H1 (cell line): ENCODE results near the gene TEDDM1. TPM values are rescaled to one million over a fixed set of nuclear protein-coding genes. Genes with fewer than 3 reads are reported as not detected.

ENCODE experiments used
- CTCF ChIA-PET: fragments of 300-600 bp; sonication (Branson Sonifier 250); formaldehyde crosslinking; loops from one replicate; lab custom pipeline; 2021; ENCODE audit not compliant: partially characterized antibody; lab: Charles Lee
- POLR2A ChIA-PET: fragments of 300-600 bp; sonication (Branson Sonifier 250); formaldehyde crosslinking; loops from one replicate; lab custom pipeline; 2021; ENCODE audit warnings: inconsistent platforms; ENCODE audit not compliant: partially characterized antibody; lab: Charles Lee
- DNase-seq, 2 experiments: peaks; one replicate each; pipeline versions ENCODE4 v3.0.0 to v3.0.0-alpha.2; 2010 to 2022; ENCODE audit warnings: low spot score in 2 of 2, low read depth in 1 of 2, mixed read lengths in 1 of 2
- FAIRE-seq: peaks from 2 replicates; lab custom pipeline; 2011; peaks lifted over from hg19 to GRCh38; lab: Jason Lieb, UNC
- H2AFZ ChIP-seq: 2 replicates; pipeline ENCODE4 v1.8.1; 2012; ENCODE audit warnings: low read length, inconsistent platforms
- H2AK5ac ChIP-seq: 2 replicates; pipeline ENCODE4 v1.6.1; 2013; ENCODE audit warnings: low read depth, low read length
- H2BK120ac ChIP-seq: replicated peaks from 2 replicates; pipeline ENCODE3; 2013; ENCODE audit warnings: low read depth, low read length, inconsistent platforms
- H2BK12ac ChIP-seq: 2 replicates; pipeline ENCODE4 v1.6.1; 2013; ENCODE audit warnings: low read depth, low read length
- H2BK15ac ChIP-seq: 2 replicates; pipeline ENCODE4 v1.6.1; 2013; ENCODE audit warnings: low read length
- H2BK20ac ChIP-seq: 2 replicates; pipeline ENCODE4 v1.6.1; 2013; ENCODE audit warnings: low read length
- H2BK5ac ChIP-seq: 2 replicates; pipeline ENCODE4 v1.6.1; 2013; ENCODE audit warnings: low read depth, low read length
- H3K14ac ChIP-seq: 2 replicates; pipeline ENCODE4 v1.6.1; 2013; ENCODE audit warnings: inconsistent platforms; ENCODE audit not compliant: insufficient read length
- H3K18ac ChIP-seq: 2 replicates; pipeline ENCODE4 v1.6.1; 2013; ENCODE audit warnings: low read length; ENCODE audit errors: extremely low read depth
- H3K23ac ChIP-seq: 2 replicates; pipeline ENCODE4 v1.6.1; 2013; ENCODE audit warnings: inconsistent platforms; ENCODE audit not compliant: insufficient read length
- H3K23me2 ChIP-seq: 2 replicates; pipeline ENCODE4 v1.6.1; 2013; ENCODE audit warnings: low read depth, low read length
- H3K27ac ChIP-seq: 2 replicates; pipeline ENCODE4 v1.6.1; 2011; ENCODE audit warnings: low read depth, low read length, inconsistent platforms
- H3K27me3 ChIP-seq, 4 experiments: replicated peaks in 1 of 4; 1 replicate in 1 of 4; 2 replicates in 3 of 4; pipeline versions ENCODE4 v1.6.1 to v1.8.1; 2011 to 2013; ENCODE audit warnings: low read length in 3 of 4, mild to moderate bottlenecking in 3 of 4, inconsistent platforms in 2 of 4, mixed read lengths in 2 of 4, moderate library complexity in 1 of 4; ENCODE audit not compliant: control insufficient read depth in 3 of 4, insufficient read depth in 3 of 4; ENCODE audit errors: extremely low read depth in 1 of 4
- H3K36me3 ChIP-seq, 4 experiments: 2 replicates each; pipeline versions ENCODE4 v1.6.1 to v1.8.1; 2011 to 2013; ENCODE audit warnings: mild to moderate bottlenecking in 4 of 4, low read length in 3 of 4, moderate library complexity in 2 of 4, control low read depth in 1 of 4, inconsistent platforms in 1 of 4; ENCODE audit not compliant: insufficient read depth in 4 of 4, control insufficient read depth in 2 of 4
- H3K4ac ChIP-seq: replicated peaks from 2 replicates; pipeline ENCODE3; 2013; ENCODE audit warnings: low read length, low read depth, mixed read lengths, inconsistent platforms; ENCODE audit not compliant: insufficient read length
- H3K4me1 ChIP-seq, 4 experiments: replicated peaks in 1 of 4; 1 replicate in 1 of 4; 2 replicates in 3 of 4; pipeline versions ENCODE4 v1.6.1 to v1.8.1; 2011 to 2013; ENCODE audit warnings: low read length in 3 of 4, inconsistent platforms in 2 of 4, mixed read lengths in 1 of 4; ENCODE audit not compliant: insufficient read depth in 4 of 4, control insufficient read depth in 3 of 4
- H3K4me2 ChIP-seq, 2 experiments: 2 replicates each; pipeline versions ENCODE4 v1.6.1 to v1.8.1; 2011 to 2013; ENCODE audit warnings: low read depth in 2 of 2, low read length in 2 of 2, control low read depth in 1 of 2, inconsistent platforms in 1 of 2, mild to moderate bottlenecking in 1 of 2; ENCODE audit not compliant: insufficient read depth in 1 of 2
- H3K4me3 ChIP-seq, 4 experiments: fragments of 200-600, 300-600 bp in 1 of 4; sonication (generic), shearing (Covaris generic), sonication (Bioruptor Twin) in 1 of 4; 2 replicates each; pipeline versions ENCODE4 v1.5.1 to v1.8.1; 2011 to 2016; ENCODE audit warnings: low read length in 4 of 4, low read depth in 3 of 4, control low read depth in 2 of 4, inconsistent platforms in 2 of 4, mild to moderate bottlenecking in 2 of 4, mixed read lengths in 1 of 4, moderate library complexity in 1 of 4; ENCODE audit not compliant: insufficient read depth in 2 of 4; ENCODE audit errors: extremely low read depth in 1 of 4
- H3K56ac ChIP-seq: replicated peaks from 2 replicates; pipeline ENCODE3; 2013; ENCODE audit warnings: low read depth, mild to moderate bottlenecking, mixed read lengths, low read length, inconsistent platforms; ENCODE audit not compliant: insufficient read length
- H3K79me1 ChIP-seq: 2 replicates; pipeline ENCODE4 v1.6.1; 2013; ENCODE audit warnings: low read depth, low read length, control low read depth
- H3K79me2 ChIP-seq, 2 experiments: 2 replicates each; pipeline versions ENCODE4 v1.6.1 to v1.8.1; 2012 to 2013; ENCODE audit warnings: low read length in 2 of 2, mild to moderate bottlenecking in 2 of 2, inconsistent platforms in 1 of 2; ENCODE audit not compliant: insufficient read depth in 2 of 2, control insufficient read depth in 1 of 2
- H3K9ac ChIP-seq, 4 experiments: replicated peaks in 1 of 4; 1 replicate in 1 of 4; 2 replicates in 3 of 4; pipeline versions ENCODE4 v1.6.1 to v1.8.1; 2011 to 2013; ENCODE audit warnings: low read depth in 3 of 4, low read length in 3 of 4, control low read depth in 2 of 4, mild to moderate bottlenecking in 2 of 4, moderate library complexity in 2 of 4, inconsistent platforms in 1 of 4; ENCODE audit errors: extremely low read depth in 1 of 4
- H3K9me3 ChIP-seq, 2 experiments: 2 replicates each; pipeline versions ENCODE4 v1.6.1 to v1.8.1; 2012 to 2013; ENCODE audit warnings: mild to moderate bottlenecking in 2 of 2, moderate library complexity in 2 of 2, control low read depth in 1 of 2, inconsistent platforms in 1 of 2, low read depth in 1 of 2, low read length in 1 of 2, mixed read lengths in 1 of 2; ENCODE audit not compliant: insufficient read depth in 2 of 2
- H4K20me1 ChIP-seq, 2 experiments: replicated peaks in 1 of 2; 2 replicates each; pipeline versions ENCODE3 to v1.8.1; 2011 to 2013; ENCODE audit warnings: inconsistent platforms in 2 of 2, low read length in 2 of 2, mild to moderate bottlenecking in 1 of 2; ENCODE audit not compliant: insufficient read depth in 2 of 2, control insufficient read depth in 1 of 2
- H4K5ac ChIP-seq: 2 replicates; pipeline ENCODE4 v1.6.1; 2013; ENCODE audit warnings: low read length, low read depth, mixed read lengths, inconsistent platforms; ENCODE audit not compliant: insufficient read length
- H4K8ac ChIP-seq: 2 replicates; pipeline ENCODE4 v1.8.0; 2013; ENCODE audit warnings: mild to moderate bottlenecking, moderate library complexity, low read length, inconsistent platforms; ENCODE audit not compliant: insufficient read depth; ENCODE audit errors: extremely low read depth
- H4K91ac ChIP-seq: replicated peaks from 2 replicates; pipeline ENCODE3; 2013; ENCODE audit warnings: low read length, mixed read lengths, inconsistent platforms; ENCODE audit not compliant: insufficient read length
- CBX5 ChIP-seq: fragments of 300-800, 300-1000 bp; sonication (generic); IDR thresholded peaks from 2 replicates; pipeline ENCODE4 v1.7.1; 2016; ENCODE audit warnings: antibody characterized with exemption, low read length, low read depth
- POLR2A ChIP-seq, 2 experiments: IDR thresholded peaks; 1 replicate in 1 of 2; 2 replicates in 1 of 2; pipeline ENCODE4 v1.6.1; 2011; ENCODE audit warnings: low read depth in 2 of 2, low read length in 2 of 2, mild to moderate bottlenecking in 2 of 2; ENCODE audit errors: control extremely low read depth in 1 of 2
- POLR2AphosphoS5 ChIP-seq: IDR thresholded peaks from 2 replicates; pipeline ENCODE4 v1.6.1; 2011; ENCODE audit warnings: low read depth, low read length
- WGBS, 2 experiments: shearing (Covaris generic) in 1 of 2; methylation state at CpG; one replicate each; pipeline versions ENCODE4 v1.1.6 to v1.1.7; 2013 to 2015; ENCODE audit warnings: low lambda C conversion rate in 2 of 2, mixed read lengths in 2 of 2, inconsistent platforms in 1 of 2, low coverage in 1 of 2, missing lambda C conversion rate in 1 of 2; ENCODE audit not compliant: insufficient replicate concordance in 2 of 2, insufficient coverage in 1 of 2, insufficient read length in 1 of 2; ENCODE audit errors: extremely low coverage in 1 of 2, missing lambda C conversion rate in 1 of 2; 5-methylcytosine and 5-hydroxymethylcytosine counted together
- polyA plus RNA-seq, 7 experiments: library from polyadenylated mRNA; depleted of rRNA in 3 of 7; stranded (reverse) in 5 of 7; unstranded in 2 of 7; fragments of >200 nt in 5 of 7; fragments of 200-250 nt in 2 of 7; gene quantifications; 1 replicate in 5 of 7; 2 replicates in 1 of 7; 4 replicates in 1 of 7; pipeline versions ENCODE4 v1.2.1 to v1.2.3, GENCODE V29; 2011 to 2013; ENCODE audit warnings: missing spikeins in 2 of 7, mixed read lengths in 2 of 7
- total RNA-seq: library from RNA; stranded (reverse); fragmentation: NEBNext Ultra II Directional; extraction: Animal tissue kit (Norgen Biotek cat#: 25700); gene quantifications from 2 replicates; pipeline ENCODE4 v1.2.1, GENCODE V29; 2021

TEDDM1 gene
- total and polyA plus RNA-seq, 2 of the 8 experiments (the other 6 are each of a cell fraction or from before 2014, with no cell fraction given), result not detected

GRCh38 chr1:182385885-182386853 lies 14.3 kb downstream of the TEDDM1 start:
- H3K14ac ChIP-seq, result no peak overlapping the region
- TF ChIP-seq POLR2A (IDR thresholded peaks at IDR 0.05; ENCODE audit: control extremely low read depth in 1 of 2, low read depth in 2 of 2, low read length in 2 of 2) (peak; percentile 15 to 36; a peak in 1 of 3 replicates), POLR2AphosphoS5 (peak; percentile 50; the same call in 1 of the 2 replicates), CBX5 (no peak)
- no peak overlapping the region for H3K18ac ChIP-seq
- WGBS, 2 experiments, result 85% methylated on average over 8 of the region's 8 CpGs; no CpG with 5 or more reads in 1 of the 2 experiments
- H4K8ac ChIP-seq, result no peak overlapping the region; the same call in 1 of the 2 replicates
- no peak for DNase-seq
- H2AK5ac ChIP-seq, result no peak overlapping the region
- H4K91ac ChIP-seq, result no peak overlapping the region
- no peak overlapping the region for H2BK12ac ChIP-seq
- H3K27me3 ChIP-seq, result no peaks in the 10 kb centered on the region
- ChIA-PET CTCF (interaction anchor here (1.0 to 1.7 kb wide), 3 partner anchors 10 to 26 kb away, joined by 3 to 5 read pairs (median 5); no protein-coding TSS in a partner anchor), POLR2A (interaction anchor here (0.6 to 1.7 kb wide), 6 partner anchors 11 to 794 kb away, joined by 3 to 5 read pairs (median 3); no protein-coding TSS in a partner anchor)
- no peak overlapping the region for H4K5ac ChIP-seq
- no peak overlapping the region for H2BK5ac ChIP-seq
- peaks cover 39 to 51% of the 10 kb centered on the region in 2 experiments for H4K20me1 ChIP-seq
- H3K23ac ChIP-seq, result no peak overlapping the region
- no peaks in the 10 kb centered on the region for H3K9me3 ChIP-seq
- H2AFZ ChIP-seq, result no peak overlapping the region
- peaks cover 29 to 55% of the 10 kb centered on the region in 2 experiments for H3K79me2 ChIP-seq
- H3K56ac ChIP-seq, result no peak overlapping the region
- H3K36me3 ChIP-seq, result peaks cover 46 to 93% (median 66%) of the 10 kb centered on the region in 4 experiments
- H2BK120ac ChIP-seq, result no peak overlapping the region
- H3K4ac ChIP-seq, result no peak overlapping the region
- H3K23me2 ChIP-seq, result peaks cover 8% of the 10 kb centered on the region
- no peak overlapping the region for H3K4me3 ChIP-seq
- no peak overlapping the region for H2BK15ac ChIP-seq
- H3K4me1 ChIP-seq, result peaks cover 0 to 5% (median 3%) of the 10 kb centered on the region in 4 experiments; a peak in 2 of 7 replicates
- no peak overlapping the region for H3K27ac ChIP-seq
- H3K4me2 ChIP-seq, result no peak overlapping the region
- H2BK20ac ChIP-seq, result no peak overlapping the region
- H3K79me1 ChIP-seq, result peaks cover 10% of the 10 kb centered on the region
- FAIRE-seq, result no peak
- no peak overlapping the region for H3K9ac ChIP-seq
